Mammary epithelial cell (primary cell): ENCODE measurements around the gene GGA3.
A peak's percentile ranks its signal among the peaks of the same experiment; 100 is the strongest.

Source experiments
- CTCF ChIP-seq, 2 donors: IDR thresholded peaks in 1 of 2; conservative IDR thresholded peaks in 1 of 2; 2 replicates each; pipeline ENCODE4 v1.5.1; 2011 to 2012; ENCODE audit warnings: inconsistent platforms in 2 of 2, low read length in 2 of 2, mild to moderate bottlenecking in 2 of 2, control low read depth in 1 of 2, low read depth in 1 of 2; ENCODE audit not compliant: insufficient read depth in 1 of 2; ENCODE audit errors: extremely low read depth in 1 of 2
- EZH2 ChIP-seq: IDR thresholded peaks from 2 replicates; pipeline ENCODE4 v1.6.1; 2012; ENCODE audit warnings: low read length, inconsistent platforms, borderline replicate concordance

- no peak for TF ChIP-seq EZH2
- TF ChIP-seq CTCF (conservative IDR thresholded peaks at IDR 0.05 in 1 of 2, IDR thresholded peaks at IDR 0.05 in 1 of 2; ENCODE audit: extremely low read depth in 1 of 2, insufficient read depth in 1 of 2, low read depth in 1 of 2, low read length in 2 of 2), result peak in 1 of 2 donors; percentile 34
Measured at GRCh38 chr17:75289832-75290337, 28.5 kb upstream of the GGA3 start.
